HG02938 (cell line): ENCODE results near the gene ELP5.

Experiments used
- ATAC-seq: cut with Tn5 transposase; IDR thresholded peaks from one replicate; pipeline ENCODE4 v1.9.1; 2021; ENCODE audit warnings: mild to moderate bottlenecking, moderate library complexity; ENCODE audit not compliant: unreplicated experiment

The ELP5 gene

GRCh38 chr17:7282752-7283321 lies 30.8 kb downstream of the ELP5 start:
- no peak for ATAC-seq

- no peak for ATAC-seq
Observed at GRCh38 chr17:7283471-7284216, 31.6 kb downstream of the ELP5 start.

GRCh38 chr17:7284911-7285310 lies 32.9 kb downstream of the ELP5 start:
- no peak for ATAC-seq

GRCh38 chr17:7285679-7286078 lies 33.7 kb downstream of the ELP5 start:
- no peak for ATAC-seq

GRCh38 chr17:7289256-7290032 lies 37.4 kb downstream of the ELP5 start:
- ATAC-seq, result no peak

GRCh38 chr17:7290166-7290565 lies 38.2 kb downstream of the ELP5 start:
- no peak for ATAC-seq

- ATAC-seq, result no peak
Observed at GRCh38 chr17:7290685-7291084, 38.7 kb downstream of the ELP5 start.

GRCh38 chr17:7292194-7292593 lies 40.2 kb downstream of the ELP5 start:
- no peak for ATAC-seq

- ATAC-seq, result no peak
Observed at GRCh38 chr17:7292729-7293128, 40.7 kb downstream of the ELP5 start.

- ATAC-seq, result no peak
Observed at GRCh38 chr17:7293159-7293558, 41.1 kb downstream of the ELP5 start.

- no peak for ATAC-seq
Observed at GRCh38 chr17:7293816-7294613, 42.0 kb downstream of the ELP5 start.

- ATAC-seq, result no peak
Observed at GRCh38 chr17:7294614-7295153, 42.7 kb downstream of the ELP5 start, which contains the start of gene YBX2. Gene YBX2, minus strand, starts transcription at chr17:7294639. Its CDS starts 139 bp downstream, at chr17:7294500.

GRCh38 chr17:7295230-7296180 lies 43.5 kb downstream of the ELP5 start:
- no peak for ATAC-seq

- ATAC-seq, result no peak
Observed at GRCh38 chr17:7296189-7296861, 44.3 kb downstream of the ELP5 start.

- ATAC-seq, result no peak
Observed at GRCh38 chr17:7304179-7304578, 52.2 kb downstream of the ELP5 start.

GRCh38 chr17:7306911-7307685 lies 55.1 kb downstream of the ELP5 start, which contains the start of gene EIF5A:
Gene EIF5A, plus strand, starts transcription at chr17:7307628. Its CDS starts 2,008 bp downstream, at chr17:7309636.
- peak; percentile 55 for ATAC-seq

GRCh38 chr17:7307686-7308624 lies 55.9 kb downstream of the ELP5 start:
- peak; percentile 14 for ATAC-seq
